SH-SY5Y (cell line): Measurements from ENCODE around the gene TXNDC15.

Experiments used
- GATA2 ChIP-seq: IDR thresholded peaks from 2 replicates; pipeline ENCODE4 v1.6.1; 2011; ENCODE audit warnings: mild to moderate bottlenecking, low read depth, low read length
- GATA3 ChIP-seq: IDR thresholded peaks from 2 replicates; pipeline ENCODE4 v1.6.1; 2011; ENCODE audit warnings: low read depth, mild to moderate bottlenecking, low read length, moderate library complexity

The TXNDC15 gene

DNA sequence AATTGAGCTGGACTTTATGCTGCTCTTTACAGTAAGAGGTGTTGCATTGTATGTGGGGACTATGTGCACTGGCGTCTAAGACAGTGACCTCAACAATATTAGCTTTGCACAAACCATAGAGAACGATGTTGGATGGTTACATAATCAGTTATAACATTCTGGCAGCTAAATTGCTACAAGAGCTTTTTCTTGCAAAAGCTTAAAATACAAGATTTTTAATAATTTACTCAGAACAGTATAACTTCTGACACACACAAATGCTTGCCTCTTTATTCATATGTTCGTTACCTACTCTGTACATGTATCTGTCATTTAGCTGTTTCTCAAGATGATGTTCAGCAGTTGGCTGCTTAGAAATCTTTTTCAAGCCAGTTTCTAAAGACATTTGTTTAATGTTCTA is 16.8 kb upstream of the TXNDC15 start:
- TF ChIP-seq GATA3 (no peak), GATA2 (no peak)

- TF ChIP-seq GATA2 (no peak), GATA3 (no peak)
Observed at GRCh38 chr5:134864707-134865106, 9.5 kb upstream of the TXNDC15 start.

GRCh38 chr5:134873494-134873893 is 677 bp upstream of the TXNDC15 start:
- TF ChIP-seq GATA3 (no peak), GATA2 (no peak)

GRCh38 chr5:134874831-134875655 is 872 bp downstream of the TXNDC15 start:
- TF ChIP-seq GATA3 (no peak), GATA2 (no peak)

DNA sequence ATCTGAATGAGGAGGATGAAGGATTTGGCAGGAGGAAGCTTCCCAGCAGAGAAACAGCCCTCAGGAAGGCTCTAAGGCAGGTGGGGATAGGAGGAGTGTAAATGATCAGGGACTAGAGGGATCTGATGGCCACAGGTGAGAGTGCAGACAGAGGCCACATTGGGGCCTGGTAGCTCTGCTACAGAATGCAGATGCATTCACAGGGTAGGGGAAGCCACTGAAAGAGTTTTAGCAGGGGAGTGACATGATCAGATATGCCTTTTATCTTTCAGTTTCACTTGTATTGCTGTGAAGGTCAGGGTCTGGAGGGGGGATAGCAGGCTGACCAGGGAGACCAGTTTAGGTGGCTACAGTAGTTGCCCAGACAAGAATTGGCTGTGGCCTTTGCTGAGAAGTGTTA is 3.0 kb downstream of the TXNDC15 start:
- TF ChIP-seq GATA2: no peak
- TF ChIP-seq GATA3: no peak

GRCh38 chr5:134878403-134878802 is 4.2 kb downstream of the TXNDC15 start:
- TF ChIP-seq GATA2: no peak
- TF ChIP-seq GATA3: no peak

- TF ChIP-seq GATA2 (no peak), GATA3 (no peak)
Observed at GRCh38 chr5:134879456-134879855, 5.3 kb downstream of the TXNDC15 start.

- TF ChIP-seq GATA2 (no peak), GATA3 (no peak)
Observed at GRCh38 chr5:134887593-134888159, 13.5 kb downstream of the TXNDC15 start.

DNA sequence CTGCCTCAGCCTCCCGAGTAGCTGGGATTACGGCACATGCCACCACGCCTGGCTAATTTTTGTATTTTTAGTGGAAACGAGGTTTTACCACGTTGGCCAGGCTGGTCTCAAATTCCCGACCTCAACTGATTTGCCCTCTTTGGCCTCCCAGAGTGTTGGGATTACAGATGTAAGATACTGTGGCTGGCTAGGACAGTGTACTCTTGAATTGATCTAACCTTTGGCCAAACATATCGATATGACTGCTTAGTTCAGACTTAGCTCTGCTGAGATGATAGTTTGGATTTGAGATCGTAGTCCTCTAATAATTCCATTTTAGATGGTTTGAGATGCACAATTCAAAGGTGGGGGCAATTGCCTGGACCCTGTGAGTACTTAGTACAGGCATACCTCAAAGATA is 15.2 kb downstream of the TXNDC15 start:
- TF ChIP-seq GATA2 (no peak), GATA3 (no peak)

DNA sequence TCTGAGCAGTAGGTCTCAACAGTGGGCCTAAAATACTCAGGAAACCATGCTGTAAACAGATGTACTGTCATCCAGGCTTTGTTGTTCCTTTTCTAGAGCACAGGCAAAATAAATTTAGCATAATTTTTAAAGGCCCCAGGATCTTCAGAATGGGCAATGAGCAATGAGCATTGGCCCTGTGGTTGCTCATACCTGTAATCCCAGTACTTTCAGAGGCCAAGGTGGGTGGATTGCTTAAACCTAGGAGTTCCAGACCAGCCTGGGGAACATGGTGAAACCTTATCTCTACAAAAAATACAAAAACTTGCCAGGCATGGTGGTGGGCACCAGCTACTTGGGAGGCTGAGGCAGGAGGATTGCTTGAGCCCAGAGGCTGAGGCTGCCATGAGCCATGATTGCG is 17.3 kb downstream of the TXNDC15 start:
- TF ChIP-seq GATA3: no peak
- TF ChIP-seq GATA2: no peak

DNA sequence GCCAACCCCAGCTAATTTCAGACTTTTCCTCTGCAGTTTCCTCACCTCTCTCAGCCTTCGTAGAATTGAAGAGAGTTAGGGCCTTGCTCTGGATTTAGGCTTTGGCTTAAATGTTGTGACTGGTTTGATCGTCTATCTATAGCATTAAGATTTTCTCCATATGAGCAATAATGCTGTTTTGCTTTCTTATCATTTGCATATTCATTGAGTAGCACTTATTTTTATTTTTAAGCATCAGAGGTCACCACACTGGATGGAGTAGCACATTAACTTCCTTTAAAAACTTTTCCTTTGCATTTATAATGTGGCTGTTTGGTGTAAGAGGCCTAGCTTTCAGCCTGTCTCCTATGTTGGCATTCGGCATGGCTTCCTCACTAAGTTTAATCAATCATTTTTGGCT is 18.1 kb downstream of the TXNDC15 start:
- TF ChIP-seq GATA3: no peak
- no peak for TF ChIP-seq GATA2

DNA sequence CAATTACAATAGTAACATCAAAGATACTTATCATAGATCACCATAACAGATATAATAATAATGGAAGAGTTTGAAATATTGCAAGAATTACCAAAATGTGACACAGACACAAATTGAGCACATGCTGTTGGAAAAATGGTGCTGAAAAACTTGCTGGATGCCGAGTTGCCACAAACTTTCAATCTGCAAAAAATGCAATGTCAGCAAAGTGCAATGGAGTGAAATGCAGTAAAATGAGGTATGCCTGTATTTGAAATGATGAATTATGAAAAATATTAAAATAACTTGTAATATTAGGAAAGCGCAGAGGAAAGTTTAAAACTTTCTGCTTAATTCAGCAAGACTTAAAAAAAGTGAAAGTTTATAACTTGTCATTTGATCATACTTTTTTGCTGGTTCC is 18.8 kb downstream of the TXNDC15 start:
- no peak for TF ChIP-seq GATA2
- no peak for TF ChIP-seq GATA3

GRCh38 chr5:134893748-134894505 is 19.8 kb downstream of the TXNDC15 start:
- no peak for TF ChIP-seq GATA3
- no peak for TF ChIP-seq GATA2

DNA sequence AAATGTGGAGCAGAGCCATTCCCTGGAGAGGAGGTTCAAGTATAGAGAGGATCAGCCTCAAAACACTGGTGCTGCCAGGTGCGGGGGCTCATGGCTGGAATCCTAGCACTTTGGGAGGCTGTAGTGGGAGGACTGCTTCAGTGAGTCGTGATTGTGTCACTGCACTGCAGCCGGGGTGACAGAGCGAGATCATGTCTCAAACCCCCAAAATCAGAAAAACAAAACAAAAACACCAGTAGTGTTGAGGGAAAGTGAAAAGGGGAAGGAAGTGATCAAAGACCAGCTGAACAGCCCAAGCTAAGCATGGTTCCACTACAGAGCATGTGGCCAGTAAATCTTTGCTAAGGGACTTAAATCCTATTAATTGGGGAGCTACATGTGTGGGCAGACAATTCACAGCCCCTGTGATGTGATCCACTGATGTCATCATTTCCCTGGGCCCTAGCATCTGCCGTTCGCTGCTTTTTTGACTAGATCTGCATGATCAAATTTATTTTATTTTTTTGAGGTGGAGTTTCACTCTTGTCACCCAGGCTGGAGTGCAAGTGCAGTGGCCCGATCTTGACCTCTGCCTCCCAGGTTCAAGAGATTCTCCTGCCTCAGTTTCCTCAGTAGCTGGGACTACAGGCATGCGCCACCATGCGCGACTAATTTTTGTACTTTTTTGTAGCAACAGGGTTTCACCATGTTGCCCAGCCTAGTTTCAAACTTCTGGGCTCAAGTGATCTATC is 28.1 kb downstream of the TXNDC15 start:
- no peak for TF ChIP-seq GATA3
- no peak for TF ChIP-seq GATA2

DNA sequence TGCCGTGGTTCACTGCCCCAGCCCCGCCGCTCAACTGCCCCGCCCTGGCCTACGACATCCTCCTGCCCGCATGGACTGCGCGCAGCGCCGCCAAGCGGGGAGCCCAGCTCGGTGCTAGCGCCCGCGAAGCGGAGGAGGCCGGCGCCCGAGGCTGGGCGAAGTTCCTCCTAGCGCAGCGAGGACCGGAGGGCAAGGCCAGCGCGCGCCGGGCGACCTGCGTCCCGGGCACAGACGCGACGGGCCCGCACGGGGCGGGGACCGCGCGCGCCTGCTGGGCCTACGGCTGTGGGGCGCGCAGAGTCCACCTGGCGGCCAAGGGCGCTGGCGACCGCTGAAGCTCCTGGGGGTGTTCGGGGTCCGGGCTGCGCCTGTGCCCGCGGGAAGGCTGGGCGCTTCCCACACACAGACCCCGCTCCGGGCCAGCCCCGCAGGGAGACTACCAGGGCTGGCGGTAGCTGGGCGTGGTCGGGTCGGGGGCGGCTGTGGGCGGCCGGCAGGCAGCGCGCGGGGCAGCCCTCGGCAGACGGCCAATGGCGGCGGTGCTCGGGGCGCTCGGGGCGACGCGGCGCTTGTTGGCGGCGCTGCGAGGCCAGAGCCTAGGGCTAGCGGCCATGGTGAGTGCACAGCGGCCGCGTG is 30.6 kb downstream of the TXNDC15 start, which contains the start of gene PCBD2:
Gene PCBD2 (plus strand): TSS at position 522 of the 636 bp plus-strand sequence. CDS start 9 bp downstream, at position 531.
- no peak for TF ChIP-seq GATA2
- no peak for TF ChIP-seq GATA3
